Measurements from ENCODE around the gene TRIM13.
"Not testable (repeated sequence)": the region's sequence is repeated elsewhere in the genome, so short reads cannot be mapped to it uniquely, and the experiment has no call there.

Gene TRIM13

DNA sequence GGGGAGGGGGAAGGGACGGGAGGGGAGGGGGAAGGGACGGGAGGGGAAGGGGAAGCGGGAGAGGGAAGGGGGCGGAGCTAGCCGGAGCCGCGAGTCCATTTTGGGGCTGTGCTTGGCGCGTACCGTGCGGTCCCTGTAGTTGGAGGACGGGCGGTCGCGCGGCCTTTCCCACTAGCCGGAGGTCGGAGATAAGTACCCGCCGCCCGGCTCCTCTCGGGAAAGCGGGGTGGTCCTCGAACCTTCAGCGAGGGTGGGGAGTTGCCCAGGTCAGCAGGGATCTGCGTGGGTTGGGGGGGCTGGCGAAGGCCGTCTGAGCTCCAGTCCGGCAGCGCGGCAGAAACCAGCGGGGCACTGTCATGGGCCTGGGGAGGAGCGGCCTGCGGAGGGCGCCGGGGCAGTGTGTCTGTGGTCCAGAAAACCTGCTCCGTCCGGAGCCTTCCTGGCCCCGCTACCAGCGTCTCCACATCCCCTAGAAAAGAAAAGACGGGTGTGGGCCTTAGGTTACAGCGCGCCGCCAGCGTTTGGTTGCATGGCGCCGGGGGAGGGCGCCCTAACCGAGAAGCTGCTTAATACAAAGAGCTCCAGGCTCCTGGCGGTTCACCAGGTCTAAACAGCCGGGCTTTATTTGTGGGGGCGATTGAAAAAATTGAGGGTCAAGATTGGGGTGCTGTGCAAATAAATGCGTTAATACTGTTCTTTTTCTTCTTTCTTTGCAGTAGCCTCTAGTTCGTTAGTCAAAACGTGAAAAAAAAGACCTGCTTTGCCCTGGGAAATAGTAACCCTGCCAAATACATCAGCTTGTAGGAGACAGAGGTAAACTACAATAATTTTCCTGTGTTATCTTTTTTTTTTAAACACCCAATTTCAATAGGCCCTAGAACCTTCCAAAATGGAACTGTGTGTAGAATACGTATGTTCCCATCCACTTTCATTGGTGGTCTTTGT, at the start of gene TRIM13:
Gene TRIM13, plus strand, starts transcription at position 92 of the 945 bp plus-strand sequence. CDS start 14,899 bp downstream, outside the sequence.
- DNase-seq, result peak; percentile 86

- DNase-seq, result not testable (repeated sequence)
These were observed 48.0 kb upstream of the TRIM13 start for GRCh38 chr13:49948777-49949270.

DNA sequence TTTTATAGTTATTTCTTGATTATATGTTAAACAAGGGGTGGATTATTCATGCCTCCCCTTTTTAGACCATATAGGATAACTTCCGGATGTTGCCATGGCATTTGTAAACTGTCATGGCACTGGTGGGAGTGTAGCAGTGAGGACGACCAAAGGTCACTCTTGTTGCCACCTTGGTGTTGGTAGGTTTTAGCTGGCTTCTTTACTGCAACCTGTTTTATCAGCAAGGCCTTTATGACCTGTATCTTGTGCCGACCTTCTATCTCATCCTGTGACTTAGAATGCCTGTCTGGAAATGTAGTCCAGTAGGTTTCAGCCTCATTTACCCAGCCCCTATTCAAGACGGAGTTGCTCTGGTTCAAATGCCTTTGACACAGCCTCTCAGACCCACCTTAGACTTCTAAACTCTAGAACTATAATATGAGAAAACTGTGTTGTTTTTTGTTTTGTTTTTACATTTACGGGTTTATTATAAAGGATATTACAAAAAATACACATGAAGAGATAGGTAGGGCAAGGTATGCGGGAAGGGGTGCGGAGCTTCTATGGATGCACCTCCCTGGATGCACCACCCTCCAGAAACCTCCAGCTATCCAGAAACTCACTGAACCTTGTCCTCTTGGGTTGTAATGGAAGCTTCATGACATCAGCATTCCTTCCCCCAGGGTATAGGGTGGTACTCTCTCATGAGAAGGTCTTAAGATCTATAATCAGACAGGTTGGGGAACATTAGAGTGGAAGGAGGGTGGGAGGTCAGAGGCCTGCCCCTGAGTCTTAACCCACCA, 44.9 kb upstream of the TRIM13 start:
- DNase-seq, result no peak

GRCh38 chr13:49953560-49953959, 43.3 kb upstream of the TRIM13 start:
- DNase-seq, result no peak

- no peak for DNase-seq
These were observed 42.0 kb upstream of the TRIM13 start for GRCh38 chr13:49954674-49955455.

DNA sequence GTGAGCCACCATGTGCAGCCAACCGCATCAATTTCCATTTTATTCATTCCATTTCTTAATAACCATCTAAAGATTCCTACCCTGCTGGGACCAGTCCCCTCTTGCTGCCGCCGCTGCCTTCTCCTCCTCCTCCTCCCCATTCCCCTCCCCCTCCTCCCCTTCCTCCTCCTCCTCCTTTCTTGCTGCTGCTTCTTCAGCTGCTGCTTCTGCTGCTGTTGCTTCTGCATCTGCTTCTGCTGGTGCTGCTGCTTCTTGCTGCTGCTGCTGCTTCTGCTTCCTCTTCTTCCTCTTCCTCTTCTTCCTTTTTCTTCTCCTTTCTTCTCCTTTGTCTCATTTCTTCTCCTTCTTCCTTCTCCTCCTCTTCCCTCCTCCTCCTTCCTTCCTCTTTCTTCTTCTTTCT, 40.7 kb upstream of the TRIM13 start:
- DNase-seq, result no peak

DNA sequence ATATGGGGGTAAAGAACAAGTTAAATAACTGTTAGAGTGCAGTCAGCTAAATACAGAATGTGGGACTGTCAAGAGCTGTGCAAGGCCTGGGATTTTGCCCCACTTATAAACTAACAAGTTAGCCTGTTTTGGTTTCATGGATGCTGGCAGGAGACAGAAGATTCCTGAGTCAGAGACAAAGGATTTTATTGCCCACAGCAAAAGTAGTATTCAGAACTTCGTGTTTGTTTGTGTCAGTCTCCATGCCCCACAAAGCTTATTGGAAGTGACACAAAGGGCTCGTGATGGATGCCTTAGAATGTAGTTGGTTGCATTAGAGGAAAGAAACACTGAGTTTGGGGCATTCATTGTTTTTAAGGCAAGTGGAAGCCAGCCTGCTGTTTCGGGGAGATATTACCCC, 38.5 kb upstream of the TRIM13 start:
- no peak for DNase-seq

DNA sequence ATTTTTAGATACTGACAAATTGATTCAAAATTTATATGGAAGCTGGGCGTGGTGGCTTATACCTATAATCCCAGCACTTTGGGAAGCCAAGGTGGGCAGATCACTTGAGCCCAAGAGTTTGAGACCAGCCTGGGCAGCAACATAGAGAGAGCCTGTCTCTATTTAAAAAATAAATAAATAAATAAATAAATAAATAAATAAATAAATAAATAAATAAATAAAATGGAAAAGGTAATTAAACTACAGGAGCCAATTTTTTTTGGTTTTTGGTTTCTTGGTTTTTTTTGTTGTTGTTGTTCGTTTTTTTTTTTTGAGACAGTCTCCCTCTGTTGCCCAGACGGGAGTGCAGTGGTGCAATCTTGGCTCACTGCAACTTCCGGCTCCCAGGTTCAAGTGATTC, 29.4 kb upstream of the TRIM13 start:
- no peak for DNase-seq

DNA sequence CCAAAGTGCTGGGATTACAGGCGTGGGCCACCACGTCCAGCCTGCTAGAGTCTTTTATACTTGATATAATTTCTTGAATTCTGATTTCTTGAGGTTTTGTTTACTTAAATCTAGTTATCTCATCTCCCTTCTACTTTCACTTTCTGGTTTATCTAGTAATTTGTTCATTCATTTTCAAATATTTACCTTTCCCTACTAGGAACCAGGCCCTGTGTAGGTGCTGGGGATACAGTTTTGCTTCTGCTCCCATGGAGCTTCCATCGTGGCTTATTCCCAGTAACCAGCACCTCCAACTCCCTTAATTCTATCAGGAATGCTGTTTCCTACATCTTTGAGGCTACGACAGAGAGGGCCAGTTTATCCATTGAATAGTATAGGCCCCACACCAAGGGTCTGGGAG, 24.1 kb upstream of the TRIM13 start:
- DNase-seq, result no peak

DNA sequence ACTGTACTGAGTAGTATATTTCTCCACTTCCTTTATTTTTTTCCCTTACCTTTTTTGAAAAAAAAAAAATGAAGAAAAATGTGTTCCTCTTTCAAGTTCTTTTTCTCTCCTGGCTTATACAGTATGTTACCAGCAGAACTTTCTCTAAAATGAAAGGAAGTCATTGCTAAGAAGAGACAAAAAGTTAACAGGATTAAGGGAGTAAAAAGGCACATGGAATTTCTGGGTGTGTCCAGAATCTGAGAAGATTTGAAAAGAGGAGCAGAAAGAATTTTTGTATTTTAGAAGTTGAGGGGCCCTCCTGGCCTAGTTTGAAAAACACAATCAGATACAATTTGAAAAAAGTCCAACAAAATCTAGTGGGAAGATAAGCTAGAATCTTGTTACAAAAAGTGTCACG, 21.0 kb upstream of the TRIM13 start:
- DNase-seq, result no peak

GRCh38 chr13:49976314-49977258, 20.3 kb upstream of the TRIM13 start:
- DNase-seq, result peak; percentile 80

DNA sequence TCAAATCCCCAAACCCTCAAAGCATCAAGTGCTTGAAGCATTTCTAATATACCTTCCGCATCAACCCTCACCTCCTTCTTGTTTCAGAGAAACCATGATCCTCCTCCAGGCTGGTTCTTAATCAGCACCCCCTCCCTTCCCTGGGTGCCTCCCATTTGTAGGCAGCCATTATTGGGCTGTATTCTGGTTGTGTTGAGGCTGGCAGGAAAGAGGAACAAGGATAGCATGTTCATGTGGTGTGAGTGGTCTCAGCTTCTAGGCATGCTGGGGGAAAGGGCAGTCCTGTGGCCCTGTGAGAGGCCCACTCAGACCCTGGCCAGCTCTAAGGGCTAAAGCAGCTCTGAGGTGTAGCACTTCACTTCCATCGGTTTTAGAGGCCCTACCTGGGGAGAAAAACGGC, 18.9 kb upstream of the TRIM13 start:
- DNase-seq, result no peak

GRCh38 chr13:49980266-49980665, 16.6 kb upstream of the TRIM13 start:
- no peak for DNase-seq

- no peak for DNase-seq
These were observed 11.7 kb upstream of the TRIM13 start for GRCh38 chr13:49985129-49985528.

GRCh38 chr13:49986471-49986870, 10.4 kb upstream of the TRIM13 start:
- DNase-seq, result no peak

GRCh38 chr13:49990612-49991011, 6.2 kb upstream of the TRIM13 start:
- not testable (repeated sequence) for DNase-seq

- DNase-seq, result no peak
These were observed 3.7 kb upstream of the TRIM13 start for GRCh38 chr13:49993111-49993510.

GRCh38 chr13:49993666-49994065, 3.2 kb upstream of the TRIM13 start:
- DNase-seq, result no peak

GRCh38 chr13:49995625-49996101, 1.2 kb upstream of the TRIM13 start:
- peak; percentile 26 for DNase-seq

DNA sequence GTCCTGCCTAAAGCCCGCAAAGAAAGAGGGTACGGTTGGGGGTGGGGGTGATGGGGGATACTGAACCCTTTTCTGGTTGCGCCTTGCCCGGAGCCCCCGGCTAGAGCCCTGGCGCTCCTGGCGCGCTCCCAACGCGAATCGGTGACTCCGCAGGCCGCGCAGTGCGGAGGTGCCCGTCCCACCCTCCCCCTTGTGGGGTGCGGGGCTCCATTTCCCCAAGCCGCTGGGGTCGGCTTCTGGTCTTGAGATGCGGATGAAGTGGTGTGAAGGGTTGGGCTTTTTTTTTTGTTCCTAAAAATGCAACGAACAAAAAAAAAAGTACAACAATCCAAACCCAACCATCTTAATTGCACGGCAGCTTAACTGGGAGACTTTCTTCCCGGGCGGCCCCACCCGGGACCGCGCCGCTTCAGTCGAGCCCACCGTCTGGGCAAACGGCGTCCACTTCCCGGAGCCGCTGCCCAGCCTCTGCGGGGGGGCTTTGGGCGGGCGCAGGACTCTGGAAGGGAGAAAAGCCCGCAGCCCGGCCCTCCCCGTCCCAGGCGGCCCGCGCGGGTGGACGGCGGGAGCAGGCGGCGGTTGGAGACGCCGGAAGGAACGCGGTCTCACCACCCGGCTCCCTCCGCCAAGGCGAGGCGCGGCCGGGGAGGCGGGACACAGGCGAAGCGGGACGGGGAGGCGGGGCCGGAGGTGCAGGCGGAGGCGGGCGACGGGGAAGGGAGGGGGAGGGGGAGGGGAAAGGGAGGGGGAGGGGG, 504 bp upstream of the TRIM13 start:
- DNase-seq, result peak; percentile 87

- DNase-seq, result no peak
These were observed 1.1 kb downstream of the TRIM13 start for GRCh38 chr13:49997955-49998354.
